HCT116 (cell line): ENCODE data around the gene AADAC.

Source experiments
- ATF3 ChIP-seq: IDR thresholded peaks from 2 replicates; pipeline ENCODE4 v1.6.1; 2012
- EZH2 ChIP-seq: fragments of 200-600 bp; sonication (generic); IDR thresholded peaks from 2 replicates; pipeline ENCODE4 v1.6.1; 2017; ENCODE audit warnings: antibody characterized with exemption, mixed run types
- EZH2phosphoT487 ChIP-seq: fragments of 200-600 bp; IDR thresholded peaks from 2 replicates; pipeline ENCODE4 v1.6.1; 2018; ENCODE audit warnings: antibody characterized with exemption, borderline replicate concordance
- POLR2A ChIP-seq: IDR thresholded peaks from 2 replicates; pipeline ENCODE4 v1.7.0; 2011; ENCODE audit warnings: borderline replicate concordance; ENCODE audit not compliant: insufficient read depth, insufficient read length; ENCODE audit errors: extremely low read depth
- POLR2AphosphoS5 ChIP-seq: IDR thresholded peaks from 2 replicates; pipeline ENCODE4 v1.6.1; 2011; ENCODE audit warnings: mild to moderate bottlenecking, low read depth, low read length, moderate library complexity
- RAD21 ChIP-seq: IDR thresholded peaks from 2 replicates; pipeline ENCODE4 v1.6.1; 2012; ENCODE audit warnings: low read depth, mild to moderate bottlenecking
- SP1 ChIP-seq: IDR thresholded peaks from 2 replicates; pipeline ENCODE4 v1.6.1; 2012; ENCODE audit warnings: low read depth
- ZNF274 ChIP-seq: fragments of 200-500 bp; sonication (Bioruptor generic); IDR thresholded peaks from 2 replicates; pipeline ENCODE4 v1.6.1; 2014; ENCODE audit warnings: mild to moderate bottlenecking, low read depth, low read length, inconsistent platforms
- TF ChIP-seq, protein P1 (sequence below), 3 experiments: fragments of 200-600 bp in 1 of 3; sonication (generic) in 1 of 3; IDR thresholded peaks in 2 of 3; conservative IDR thresholded peaks in 1 of 3; 2 replicates each; pipeline ENCODE4 v1.5.1; 2012 to 2017; ENCODE audit warnings: low read depth in 2 of 3, low read length in 2 of 3, antibody characterized with exemption in 1 of 3, borderline replicate concordance in 1 of 3, control low read depth in 1 of 3, mild to moderate bottlenecking in 1 of 3, mixed read lengths in 1 of 3, mixed run types in 1 of 3, moderate library complexity in 1 of 3; ENCODE audit not compliant: insufficient read depth in 1 of 3

DNA sequence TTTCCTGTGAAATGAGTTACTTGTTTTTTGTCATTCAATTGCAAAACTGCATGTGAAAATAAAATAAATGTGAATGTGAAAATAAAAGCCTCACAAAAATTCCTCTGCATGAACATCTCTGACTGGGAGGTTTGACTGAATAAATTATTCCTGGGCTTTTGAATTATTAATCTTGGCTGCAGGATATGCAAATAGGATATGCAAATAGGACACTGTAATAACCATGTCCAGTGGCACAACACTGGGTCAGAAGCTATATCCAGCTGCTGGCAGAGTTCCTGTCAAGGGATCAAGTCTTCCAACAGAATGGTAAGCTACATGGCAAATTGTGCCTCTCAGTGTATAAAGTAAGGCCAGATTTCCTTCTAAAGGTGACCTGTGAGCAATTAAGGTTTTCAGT, 59.5 kb downstream of the AADAC start, which contains the start of gene SUCNR1:
- TF ChIP-seq ATF3, result no peak
- TF ChIP-seq, protein P1, sequence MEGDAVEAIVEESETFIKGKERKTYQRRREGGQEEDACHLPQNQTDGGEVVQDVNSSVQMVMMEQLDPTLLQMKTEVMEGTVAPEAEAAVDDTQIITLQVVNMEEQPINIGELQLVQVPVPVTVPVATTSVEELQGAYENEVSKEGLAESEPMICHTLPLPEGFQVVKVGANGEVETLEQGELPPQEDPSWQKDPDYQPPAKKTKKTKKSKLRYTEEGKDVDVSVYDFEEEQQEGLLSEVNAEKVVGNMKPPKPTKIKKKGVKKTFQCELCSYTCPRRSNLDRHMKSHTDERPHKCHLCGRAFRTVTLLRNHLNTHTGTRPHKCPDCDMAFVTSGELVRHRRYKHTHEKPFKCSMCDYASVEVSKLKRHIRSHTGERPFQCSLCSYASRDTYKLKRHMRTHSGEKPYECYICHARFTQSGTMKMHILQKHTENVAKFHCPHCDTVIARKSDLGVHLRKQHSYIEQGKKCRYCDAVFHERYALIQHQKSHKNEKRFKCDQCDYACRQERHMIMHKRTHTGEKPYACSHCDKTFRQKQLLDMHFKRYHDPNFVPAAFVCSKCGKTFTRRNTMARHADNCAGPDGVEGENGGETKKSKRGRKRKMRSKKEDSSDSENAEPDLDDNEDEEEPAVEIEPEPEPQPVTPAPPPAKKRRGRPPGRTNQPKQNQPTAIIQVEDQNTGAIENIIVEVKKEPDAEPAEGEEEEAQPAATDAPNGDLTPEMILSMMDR (IDR thresholded peaks at IDR 0.05 in 2 of 3, conservative IDR thresholded peaks at IDR 0.05 in 1 of 3; ENCODE audit: borderline replicate concordance in 1 of 3, insufficient read depth in 1 of 3, low read depth in 2 of 3, low read length in 2 of 3), result no peak
- no peak for TF ChIP-seq ZNF274
- no peak for TF ChIP-seq EZH2phosphoT487
- TF ChIP-seq RAD21, result no peak
- TF ChIP-seq POLR2A, result no peak
- TF ChIP-seq POLR2AphosphoS5, result no peak
- TF ChIP-seq SP1, result no peak
- no peak for TF ChIP-seq EZH2
